AG09319 (cell line): ENCODE results near the gene EID3.

Experiments
- DNase-seq: peaks from one replicate; pipeline ENCODE4 v3.0.0-alpha.2; 2010; ENCODE audit warnings: low read depth; ENCODE audit errors: extremely low read depth
- TF ChIP-seq, protein P1 (sequence below): IDR thresholded peaks from 2 replicates; pipeline ENCODE4 v1.5.1; 2011; ENCODE audit warnings: low read depth, mild to moderate bottlenecking, inconsistent platforms, low read length, moderate library complexity

Gene EID3

DNA sequence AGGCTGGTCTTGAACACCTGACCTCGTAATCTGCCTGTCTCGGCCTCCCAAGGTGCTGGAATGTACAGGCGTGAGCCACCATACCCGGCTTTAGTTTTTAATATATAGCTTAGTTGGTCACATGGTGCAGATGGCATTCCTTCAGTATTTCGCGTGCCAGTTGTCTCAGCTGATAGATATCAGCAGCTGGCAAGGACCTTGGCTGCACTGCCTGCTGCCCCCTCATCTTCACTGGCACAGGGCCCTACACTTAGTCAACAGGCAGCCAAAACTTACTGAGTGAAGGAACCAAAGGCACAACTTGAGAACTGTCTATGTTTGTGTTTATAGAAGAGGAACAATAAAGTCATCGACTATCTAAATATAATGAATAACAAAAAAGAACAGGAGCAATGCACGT lies 31.0 kb downstream of the EID3 start:
- TF ChIP-seq, protein P1, sequence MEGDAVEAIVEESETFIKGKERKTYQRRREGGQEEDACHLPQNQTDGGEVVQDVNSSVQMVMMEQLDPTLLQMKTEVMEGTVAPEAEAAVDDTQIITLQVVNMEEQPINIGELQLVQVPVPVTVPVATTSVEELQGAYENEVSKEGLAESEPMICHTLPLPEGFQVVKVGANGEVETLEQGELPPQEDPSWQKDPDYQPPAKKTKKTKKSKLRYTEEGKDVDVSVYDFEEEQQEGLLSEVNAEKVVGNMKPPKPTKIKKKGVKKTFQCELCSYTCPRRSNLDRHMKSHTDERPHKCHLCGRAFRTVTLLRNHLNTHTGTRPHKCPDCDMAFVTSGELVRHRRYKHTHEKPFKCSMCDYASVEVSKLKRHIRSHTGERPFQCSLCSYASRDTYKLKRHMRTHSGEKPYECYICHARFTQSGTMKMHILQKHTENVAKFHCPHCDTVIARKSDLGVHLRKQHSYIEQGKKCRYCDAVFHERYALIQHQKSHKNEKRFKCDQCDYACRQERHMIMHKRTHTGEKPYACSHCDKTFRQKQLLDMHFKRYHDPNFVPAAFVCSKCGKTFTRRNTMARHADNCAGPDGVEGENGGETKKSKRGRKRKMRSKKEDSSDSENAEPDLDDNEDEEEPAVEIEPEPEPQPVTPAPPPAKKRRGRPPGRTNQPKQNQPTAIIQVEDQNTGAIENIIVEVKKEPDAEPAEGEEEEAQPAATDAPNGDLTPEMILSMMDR, result no peak
- DNase-seq, result no peak

DNA sequence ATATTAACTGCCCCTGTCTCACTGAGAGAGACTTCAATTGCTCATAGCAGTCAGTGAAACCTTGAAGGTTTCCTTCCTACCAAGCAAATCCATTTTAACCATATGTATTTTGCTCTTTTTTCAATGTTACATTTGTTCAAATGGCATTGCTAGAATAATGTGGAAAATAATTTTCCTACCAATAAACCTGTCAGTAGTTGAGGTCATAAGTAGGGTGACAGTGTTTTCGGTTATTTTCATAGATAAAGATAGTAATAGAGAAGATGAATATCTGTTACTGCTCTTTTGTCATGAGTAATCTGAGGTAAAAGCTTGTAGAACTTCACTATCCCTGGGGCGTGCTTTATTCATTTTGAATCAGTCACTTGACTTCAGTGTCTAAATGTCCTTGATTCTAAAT lies 32.6 kb downstream of the EID3 start:
- TF ChIP-seq, protein P1, result no peak
- DNase-seq, result no peak

DNA sequence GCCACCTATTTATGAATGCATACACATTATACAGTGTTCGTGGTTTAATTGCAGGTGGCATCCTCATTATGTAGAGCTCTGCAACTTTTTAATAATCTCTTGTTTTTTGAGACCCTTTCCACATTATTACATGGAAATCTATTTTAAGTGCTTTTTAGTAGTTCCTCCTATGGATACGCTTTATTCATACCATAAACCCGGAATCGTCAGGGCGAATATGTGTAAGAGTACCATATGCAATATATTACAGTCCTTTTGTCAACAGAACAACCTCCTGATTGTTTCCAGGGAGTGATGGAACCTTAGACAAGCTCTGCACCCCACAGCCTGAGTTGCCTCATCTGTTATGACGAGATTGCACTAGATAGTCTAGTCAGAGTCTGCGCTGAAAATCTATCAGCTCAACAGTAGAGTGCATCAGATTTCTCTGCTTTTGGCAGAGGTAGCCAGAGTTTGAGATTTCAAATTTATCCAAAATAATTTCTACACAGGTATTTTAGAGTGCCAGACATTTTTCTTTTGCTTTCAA lies 33.6 kb downstream of the EID3 start:
- TF ChIP-seq, protein P1, result no peak
- no peak for DNase-seq

- TF ChIP-seq, protein P1, result no peak
Measured at GRCh38 chr12:104339663-104340062, 36.1 kb downstream of the EID3 start.

GRCh38 chr12:104340177-104340576 lies 36.6 kb downstream of the EID3 start:
- TF ChIP-seq, protein P1, result no peak
- DNase-seq, result no peak

More at GRCh38 chr12:104339663-104340062, 36.1 kb downstream of the EID3 start:
- no peak for DNase-seq

DNA sequence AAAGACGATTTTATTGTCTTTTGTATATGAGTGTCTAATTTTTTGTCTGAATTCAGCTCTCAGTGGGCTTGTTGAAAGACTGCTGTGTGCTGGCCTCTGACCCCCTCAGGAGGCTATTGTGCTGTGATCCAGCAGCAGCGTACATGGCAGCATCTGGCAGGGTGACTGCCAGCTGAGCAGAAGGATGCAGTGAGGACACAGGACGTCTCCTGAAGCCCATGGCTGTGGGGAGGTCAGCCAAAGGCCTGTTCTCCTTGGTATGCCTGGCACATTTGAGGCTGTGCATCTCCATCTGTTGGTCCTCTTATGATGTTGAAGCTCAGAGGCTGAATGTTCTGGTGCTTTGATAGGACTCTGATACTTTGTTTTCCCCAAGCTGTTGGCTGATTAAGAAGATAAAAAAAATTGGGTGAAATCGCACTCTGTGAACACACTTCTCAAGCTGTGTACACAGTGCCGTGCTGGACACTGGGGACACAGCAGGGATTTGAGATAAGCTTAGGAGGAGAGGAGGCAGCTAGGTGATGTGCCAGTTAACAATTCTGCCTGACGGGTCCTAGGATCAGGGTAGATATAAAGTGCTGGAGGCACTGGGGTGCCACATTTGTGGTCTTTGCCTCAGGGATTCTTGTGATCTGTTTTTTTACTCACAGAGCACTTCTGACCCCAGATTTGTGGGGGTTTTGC lies 37.5 kb downstream of the EID3 start:
- TF ChIP-seq, protein P1, result no peak
- no peak for DNase-seq

DNA sequence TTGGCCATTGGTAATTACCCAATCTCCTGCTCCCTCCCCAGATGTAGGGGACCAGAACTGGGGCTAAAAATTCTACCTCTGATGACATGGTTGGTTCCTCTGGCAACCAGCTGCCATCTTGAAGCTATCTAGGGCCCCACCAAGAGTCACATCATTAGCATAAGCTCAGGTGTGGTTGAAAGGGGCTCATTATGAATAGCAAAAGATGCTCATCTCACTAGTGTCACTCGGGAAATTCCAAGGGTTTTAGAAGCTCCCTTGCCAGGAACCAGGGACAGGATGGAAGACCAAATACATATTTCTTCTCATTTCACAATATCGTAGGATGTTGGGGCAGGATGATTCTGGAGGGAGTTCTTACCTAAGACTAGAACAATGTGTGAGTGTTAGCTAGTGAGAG lies 38.6 kb downstream of the EID3 start:
- no peak for DNase-seq
- TF ChIP-seq, protein P1, result no peak
